HEK293T (cell line): ENCODE results near the gene TRPC4AP.
A peak's percentile ranks its signal among the peaks of the same experiment; 100 is the strongest.

ENCODE experiments used
- CTCF ChIA-PET: fragments of 350-600 bp; formaldehyde crosslinking; extraction: SDS; loops from one replicate; lab custom pipeline; 2021; ENCODE audit warnings: antibody characterized with exemption, inconsistent platforms; lab: Yijun Ruan, JAX
- POLR2A ChIA-PET: fragments of 350-600 bp; formaldehyde crosslinking; extraction: SDS; loops from one replicate; lab custom pipeline; 2020; ENCODE audit warnings: antibody characterized with exemption, inconsistent platforms; lab: Yijun Ruan, JAX
- DNase-seq: peaks from one replicate; pipeline ENCODE4 v3.0.0; 2012; ENCODE audit warnings: mixed read lengths; ENCODE audit errors: extremely low spot score
- BHLHE40 ChIP-seq: fragments of 450-650 bp; IDR thresholded peaks from 2 replicates; pipeline ENCODE4 v1.6.1; 2016; ENCODE audit warnings: mild to moderate bottlenecking, moderate library complexity, borderline replicate concordance
- CTBP1 ChIP-seq: fragments of 450-650 bp; IDR thresholded peaks from 2 replicates; pipeline ENCODE4 v1.6.1; 2016; ENCODE audit warnings: borderline replicate concordance
- ELF4 ChIP-seq: fragments of 450-650 bp; IDR thresholded peaks from 2 replicates; pipeline ENCODE4 v1.6.1; 2017; ENCODE audit warnings: antibody characterized with exemption
- FOXA1 ChIP-seq: fragments of 450-650 bp; IDR thresholded peaks from 2 replicates; pipeline ENCODE4 v1.6.1; 2016; ENCODE audit warnings: mild to moderate bottlenecking
- FOXK2 ChIP-seq: fragments of 450-650 bp; IDR thresholded peaks from 2 replicates; pipeline ENCODE4 v1.6.1; 2016; ENCODE audit warnings: mild to moderate bottlenecking
- FOXM1 ChIP-seq: fragments of 450-650 bp; IDR thresholded peaks from 2 replicates; pipeline ENCODE4 v1.6.1; 2017; ENCODE audit warnings: mild to moderate bottlenecking, borderline replicate concordance
- HDGF ChIP-seq: fragments of 450-650 bp; IDR thresholded peaks from 2 replicates; pipeline ENCODE4 v1.6.1; 2017; ENCODE audit warnings: antibody characterized with exemption, borderline replicate concordance
- L3MBTL2 ChIP-seq: fragments of 450-650 bp; conservative IDR thresholded peaks from 2 replicates; pipeline ENCODE4 v1.6.1; 2016; ENCODE audit warnings: mild to moderate bottlenecking
- LEF1 ChIP-seq: fragments of 450-650 bp; IDR thresholded peaks from 2 replicates; pipeline ENCODE4 v1.6.1; 2017; ENCODE audit warnings: mild to moderate bottlenecking, borderline replicate concordance
- NFRKB ChIP-seq: fragments of 450-650 bp; IDR thresholded peaks from 2 replicates; pipeline ENCODE4 v1.6.1; 2016; ENCODE audit warnings: mild to moderate bottlenecking, moderate library complexity
- SP1 ChIP-seq: fragments of 450-650 bp; IDR thresholded peaks from 2 replicates; pipeline ENCODE4 v1.6.1; 2017
- SUZ12 ChIP-seq: fragments of 450-650 bp; IDR thresholded peaks from 2 replicates; pipeline ENCODE4 v1.6.1; 2016; ENCODE audit warnings: mild to moderate bottlenecking
- TARDBP ChIP-seq: fragments of 450-650 bp; IDR thresholded peaks from 2 replicates; pipeline ENCODE4 v1.6.1; 2016
- ZNF384 ChIP-seq: fragments of 450-650 bp; IDR thresholded peaks from 2 replicates; pipeline ENCODE4 v1.6.1; 2016

The TRPC4AP gene

GRCh38 chr20:35013421-35014411 lies 78.9 kb downstream of the TRPC4AP start:
- DNase-seq = no peak
- ChIA-PET CTCF (interaction anchor here (0.6 kb wide), 1 partner anchor 14 kb away, joined by 4 read pairs; no protein-coding TSS in a partner anchor), POLR2A (no interaction called here)
- TF ChIP-seq FOXM1 = no peak
- 0 out of 2 replicates have a peak, but pooled peaks have one; percentile 43 for TF ChIP-seq ZNF384

GRCh38 chr20:35012227-35013069 lies 80.2 kb downstream of the TRPC4AP start:
- ChIA-PET POLR2A (interaction anchor here (0.7 kb wide), 1 partner anchor 57 kb away, joined by 3 read pairs; the partner anchor contains the start of genes GSS and MYH7B), CTCF (no interaction called here)
- no peak for DNase-seq
- TF ChIP-seq NFRKB (no peak), HDGF (no peak), BHLHE40 (no peak), SUZ12 (no peak), SP1 (no peak), ELF4 (no peak), FOXM1 (no peak), LEF1 (no peak), FOXA1 (no peak), ZNF384 (no peak)

DNA sequence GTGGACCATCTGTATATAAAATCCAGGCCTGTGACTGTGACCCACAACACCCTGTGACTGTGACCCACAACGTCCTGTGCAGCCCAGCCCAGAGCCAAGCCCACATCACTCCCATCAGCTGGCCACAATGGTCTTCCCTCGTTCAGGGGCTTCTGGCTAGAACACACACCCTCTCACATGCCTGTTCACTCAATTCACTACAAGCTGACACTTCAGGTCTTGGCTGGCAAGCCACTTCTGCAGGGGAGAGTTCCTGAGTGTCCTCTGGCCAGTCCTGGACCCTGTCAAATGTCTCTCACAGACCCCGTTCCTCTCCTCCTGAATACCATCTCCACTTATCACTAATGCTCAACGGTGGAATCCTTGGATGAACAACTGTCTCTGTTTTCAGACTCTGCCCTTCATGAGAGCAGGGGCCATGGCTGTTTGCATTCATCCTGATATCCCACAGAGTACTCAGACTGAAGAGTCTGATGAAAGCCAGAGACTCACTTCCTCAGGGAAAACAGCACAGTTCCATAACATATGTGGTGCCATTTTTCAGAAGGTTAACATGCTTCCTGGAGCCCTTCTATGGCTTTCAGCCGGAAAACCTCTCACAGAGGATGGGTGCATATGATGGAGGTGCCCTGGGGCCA lies 80.9 kb downstream of the TRPC4AP start:
- POLR2A ChIA-PET = interaction anchor here (0.7 kb wide), 1 partner anchor 56 kb away, joined by 3 read pairs; the partner anchor contains the start of genes GSS and MYH7B
- DNase-seq = no peak
- CTCF ChIA-PET = no interaction called here
- no peak for TF ChIP-seq ELF4

- POLR2A ChIA-PET = no interaction called here
- TF ChIP-seq FOXM1 (no peak), L3MBTL2 (no peak), TARDBP (no peak), BHLHE40 (no peak), CTBP1 (no peak), LEF1 (no peak), NFRKB (no peak), ZNF384 (no peak), FOXA1 (no peak), SP1 (no peak)
- CTCF ChIA-PET = interaction anchor here (0.6 kb wide), 1 partner anchor 257 kb away, joined by 4 read pairs; no protein-coding TSS in a partner anchor
- no peak for DNase-seq
These were observed 82.0 kb downstream of the TRPC4AP start for GRCh38 chr20:35010405-35011192.

DNA sequence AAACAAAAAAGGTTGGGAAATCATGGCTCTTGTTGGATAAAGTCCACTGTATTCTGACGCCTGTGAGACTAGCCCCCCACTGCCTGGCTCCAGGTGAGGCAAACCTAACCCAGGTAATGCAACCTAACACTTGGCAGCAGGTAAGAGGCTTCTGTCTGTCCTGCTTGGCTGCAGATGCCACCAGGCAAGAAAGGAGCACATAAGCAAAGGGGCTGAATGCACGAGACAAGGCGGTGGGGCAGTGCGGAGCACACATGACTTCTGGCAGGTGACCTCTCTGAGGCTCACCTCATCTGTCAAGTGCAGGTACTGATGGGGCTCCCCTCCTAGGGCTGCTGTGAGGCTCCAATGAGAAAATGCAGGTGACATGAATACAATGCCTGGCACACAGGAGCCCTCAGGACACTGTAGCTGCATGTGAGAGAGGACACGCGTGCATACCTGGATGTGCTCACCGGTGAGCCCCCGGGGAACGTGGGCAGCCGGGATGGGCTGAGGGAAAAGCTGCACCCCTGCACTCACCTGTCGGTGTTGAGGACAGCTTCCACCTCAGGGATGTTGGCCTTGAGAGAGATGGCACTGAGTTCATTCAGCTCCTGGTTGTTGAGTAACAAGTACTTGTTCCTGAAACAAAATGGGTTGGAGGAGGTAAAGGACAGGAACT lies 82.8 kb downstream of the TRPC4AP start:
- ChIA-PET POLR2A (no interaction called here), CTCF (interaction anchor here (0.6 kb wide), 1 partner anchor 258 kb away, joined by 4 read pairs; no protein-coding TSS in a partner anchor)
- TF ChIP-seq ELF4 = no peak
- TF ChIP-seq ZNF384 = no peak
- TF ChIP-seq L3MBTL2 = no peak
- no peak for TF ChIP-seq TARDBP
- TF ChIP-seq FOXM1 = no peak
- no peak for TF ChIP-seq NFRKB
- no peak for TF ChIP-seq FOXA1
- TF ChIP-seq HDGF = no peak
- no peak for TF ChIP-seq BHLHE40
- TF ChIP-seq FOXK2 = no peak
- no peak for TF ChIP-seq CTBP1
- TF ChIP-seq LEF1 = no peak
- no peak for DNase-seq

GRCh38 chr20:35008411-35009342 lies 83.9 kb downstream of the TRPC4AP start:
- POLR2A ChIA-PET = no interaction called here
- DNase-seq = no peak
- TF ChIP-seq LEF1 = no peak
- no peak for TF ChIP-seq BHLHE40
- no peak for TF ChIP-seq CTBP1
- TF ChIP-seq FOXK2 = no peak
- no peak for TF ChIP-seq NFRKB
- no peak for TF ChIP-seq FOXM1
- no peak for TF ChIP-seq ZNF384
- CTCF ChIA-PET = no interaction called here
